Kidney (tissue), 14 donors: ENCODE measurements around the gene MAPRE3. TPM values are rescaled to one million over a fixed set of nuclear protein-coding genes. Genes with fewer than 3 reads are reported as not detected.

ENCODE experiments used
- DNase-seq, 5 donors: peaks; one replicate each; pipeline ENCODE4 v3.0.0-alpha.2; 2013 to 2020
- FAIRE-seq: peaks from 2 replicates; lab custom pipeline; 2012; peaks lifted over from hg19 to GRCh38; lab: Jason Lieb, UNC
- H3K27ac ChIP-seq, 2 donors: one replicate each; pipeline ENCODE4 v1.7.0; 2013; ENCODE audit warnings: low read depth in 2 of 2, low read length in 2 of 2, inconsistent platforms in 1 of 2
- H3K27me3 ChIP-seq: one replicate; pipeline ENCODE4 v1.7.1; 2013; ENCODE audit warnings: low read length, inconsistent platforms; ENCODE audit not compliant: control insufficient read depth, insufficient read depth
- H3K36me3 ChIP-seq, 3 donors: one replicate each; pipeline versions ENCODE4 v1.7.0 to v1.7.1; 2013; ENCODE audit warnings: low read length in 3 of 3, control low read depth in 1 of 3, inconsistent platforms in 1 of 3; ENCODE audit not compliant: insufficient read depth in 3 of 3, control insufficient read depth in 2 of 3
- H3K4me1 ChIP-seq, 3 donors: one replicate each; pipeline versions ENCODE4 v1.7.0 to v1.7.1; 2013; ENCODE audit warnings: low read length in 3 of 3, inconsistent platforms in 1 of 3, low read depth in 1 of 3; ENCODE audit not compliant: control insufficient read depth in 2 of 3, insufficient read depth in 2 of 3
- H3K4me3 ChIP-seq, 3 donors: one replicate each; pipeline versions ENCODE4 v1.7.0 to v1.8.1; 2013; ENCODE audit warnings: low read length in 3 of 3, control low read depth in 1 of 3, inconsistent platforms in 1 of 3
- H3K9ac ChIP-seq, 3 donors: one replicate each; pipeline versions ENCODE4 v1.7.0 to v1.7.1; 2013; ENCODE audit warnings: low read length in 3 of 3, control low read depth in 1 of 3, inconsistent platforms in 1 of 3
- H3K9me3 ChIP-seq, 3 donors: one replicate each; pipeline versions ENCODE4 v1.7.0 to v1.7.1; 2013; ENCODE audit warnings: low read length in 3 of 3, control low read depth in 1 of 3, inconsistent platforms in 1 of 3; ENCODE audit not compliant: control insufficient read depth in 2 of 3, insufficient read depth in 1 of 3
- intact Hi-C: fragments of 100-400 bp; cut with DNase I; formaldehyde crosslinking; loops from one replicate; pipeline ENCODE4 v1.11.1; 2022
- polyA plus RNA-seq: library from polyadenylated mRNA; stranded (reverse); fragments of 350-450 nt; fragmentation: Illumina TruSeq; extraction: RNeasy Lipid Tissue Mini Kit (QIAGEN cat#74804); gene quantifications from one replicate; pipeline ENCODE4 v1.2.3, GENCODE V29; 2014; ENCODE audit warnings: low read depth, low replicate concordance; ENCODE audit not compliant: insufficient read depth
- total RNA-seq: library from RNA; stranded (reverse); fragmentation: NEBNext Ultra II Directional; extraction: Animal tissue kit (Norgen Biotek cat#: 25700); gene quantifications from one replicate; pipeline ENCODE4 v1.2.1, GENCODE V29; 2021
- TF ChIP-seq, protein P1 (sequence below): IDR thresholded peaks from 3 replicates; pipeline ENCODE4 v1.5.1; 2012; ENCODE audit warnings: mild to moderate bottlenecking, moderate library complexity, borderline replicate concordance; ENCODE audit not compliant: insufficient read depth; ENCODE audit errors: extremely low read depth
- donor health status: control.
- donor health status: control.
- donor health status: control.
- donor health status: control.
- donor health status: control.
- donor health status: DM: yes; HTN: yes; CAD: no.
- donor health status: Normal renal cell carcinoma (clear cell type).

Gene MAPRE3
- total and polyA plus RNA-seq, 2 donors from 2014 or later = 17.9 to 49.6 TPM

DNA sequence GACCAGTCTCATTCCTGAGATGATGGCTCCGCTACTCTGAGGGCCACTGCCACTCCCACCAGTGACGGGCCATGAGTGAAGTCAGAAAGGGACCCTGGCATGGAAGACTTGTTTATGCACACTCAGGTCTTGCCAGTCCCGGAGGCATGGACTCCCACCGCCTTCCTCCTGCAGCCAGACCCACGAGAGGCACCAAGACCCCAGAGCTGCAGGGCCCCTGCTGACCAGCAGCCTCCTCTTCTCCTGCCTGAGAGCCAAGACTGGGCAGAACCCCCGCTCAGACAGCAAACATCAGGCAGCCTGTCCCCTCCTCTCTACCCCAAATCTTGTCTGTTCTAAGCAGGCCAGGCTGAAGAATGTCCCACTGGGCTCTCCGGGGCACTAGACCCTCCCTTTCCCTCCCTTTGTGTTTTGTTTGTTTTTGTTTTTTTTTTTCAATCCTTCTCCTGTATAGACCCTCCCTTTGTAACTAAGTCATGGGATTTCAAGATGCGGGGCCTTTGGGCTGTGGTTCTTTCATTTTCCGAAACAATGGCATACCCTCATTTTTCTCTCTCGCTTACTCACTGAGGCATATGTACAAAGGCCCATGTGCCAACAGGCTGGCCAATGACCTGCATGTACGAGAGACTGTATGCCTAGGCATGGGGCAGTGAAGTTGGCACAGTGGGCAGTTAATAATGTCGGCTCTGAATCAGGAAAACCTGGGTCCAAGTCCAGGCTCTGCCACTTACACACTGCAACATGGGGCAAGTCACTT, 24.3 kb upstream of the MAPRE3 start:
- no peak overlapping the region for H3K4me3 ChIP-seq
- H3K4me1 ChIP-seq = no peaks in the 10 kb centered on the region
- H3K27me3 ChIP-seq = no peaks in the 10 kb centered on the region
- FAIRE-seq = no peak
- DNase-seq = no peak
- H3K9me3 ChIP-seq = no peaks in the 10 kb centered on the region
- H3K27ac ChIP-seq = no peak overlapping the region
- no peaks in the 10 kb centered on the region for H3K36me3 ChIP-seq
- TF ChIP-seq, protein P1, sequence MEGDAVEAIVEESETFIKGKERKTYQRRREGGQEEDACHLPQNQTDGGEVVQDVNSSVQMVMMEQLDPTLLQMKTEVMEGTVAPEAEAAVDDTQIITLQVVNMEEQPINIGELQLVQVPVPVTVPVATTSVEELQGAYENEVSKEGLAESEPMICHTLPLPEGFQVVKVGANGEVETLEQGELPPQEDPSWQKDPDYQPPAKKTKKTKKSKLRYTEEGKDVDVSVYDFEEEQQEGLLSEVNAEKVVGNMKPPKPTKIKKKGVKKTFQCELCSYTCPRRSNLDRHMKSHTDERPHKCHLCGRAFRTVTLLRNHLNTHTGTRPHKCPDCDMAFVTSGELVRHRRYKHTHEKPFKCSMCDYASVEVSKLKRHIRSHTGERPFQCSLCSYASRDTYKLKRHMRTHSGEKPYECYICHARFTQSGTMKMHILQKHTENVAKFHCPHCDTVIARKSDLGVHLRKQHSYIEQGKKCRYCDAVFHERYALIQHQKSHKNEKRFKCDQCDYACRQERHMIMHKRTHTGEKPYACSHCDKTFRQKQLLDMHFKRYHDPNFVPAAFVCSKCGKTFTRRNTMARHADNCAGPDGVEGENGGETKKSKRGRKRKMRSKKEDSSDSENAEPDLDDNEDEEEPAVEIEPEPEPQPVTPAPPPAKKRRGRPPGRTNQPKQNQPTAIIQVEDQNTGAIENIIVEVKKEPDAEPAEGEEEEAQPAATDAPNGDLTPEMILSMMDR = no peak
- intact Hi-C loops = loop anchor here (10.0 kb wide), 2 partner anchors 101 to 329 kb away; partner anchors contain the start of genes DNAJC5G and DPYSL5
- no peak overlapping the region for H3K9ac ChIP-seq

DNA sequence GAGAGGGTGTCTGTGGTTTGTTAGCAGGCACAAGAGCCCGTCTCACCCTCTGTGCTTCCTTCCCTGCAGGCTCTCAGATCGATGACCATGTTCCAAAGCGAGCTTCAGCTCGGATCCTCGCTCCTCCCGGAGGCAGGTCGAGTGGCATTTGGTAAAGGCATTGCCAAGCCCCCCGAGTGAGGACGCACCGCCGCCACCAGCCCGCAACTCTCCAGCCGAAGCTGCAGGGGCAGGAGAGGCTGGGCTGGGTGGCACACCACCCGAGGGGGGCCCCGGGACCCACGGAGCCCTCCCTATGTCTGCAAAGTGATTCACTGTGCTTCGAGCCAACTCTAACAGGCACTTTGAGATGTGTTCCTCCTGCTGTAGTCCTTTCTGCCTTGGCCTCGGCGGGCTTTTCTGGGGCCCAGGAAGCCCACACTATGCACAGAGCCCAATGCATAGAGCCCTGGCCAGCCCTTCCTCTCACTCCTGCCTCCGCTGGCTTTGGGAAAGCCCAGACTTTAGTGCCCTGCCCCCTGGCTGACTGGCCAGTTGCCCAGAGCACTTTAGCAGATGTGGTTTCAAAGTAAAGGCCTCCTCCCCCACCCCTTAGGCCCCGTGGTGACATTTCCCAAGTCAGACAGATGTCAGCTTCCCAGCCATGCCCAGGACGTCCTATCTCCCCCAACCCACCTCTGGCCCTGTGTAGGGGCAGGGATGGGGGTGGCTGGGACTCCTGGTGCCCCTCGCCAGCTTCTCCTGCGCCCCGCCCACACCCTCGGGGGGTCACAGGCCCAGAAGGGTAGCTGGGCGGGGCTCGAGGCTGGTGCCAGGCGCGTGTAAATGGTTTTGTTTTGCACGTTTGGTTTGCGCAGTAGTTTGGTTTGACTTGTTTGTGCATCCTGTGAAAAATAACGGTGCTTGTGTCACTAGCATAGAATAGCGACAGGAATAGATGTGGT, 23.3 kb upstream of the MAPRE3 start:
- intact Hi-C loops = loop anchor here (10.0 kb wide), 2 partner anchors 102 to 328 kb away; partner anchors contain the start of genes DNAJC5G and DPYSL5
- H3K27ac ChIP-seq = no peak overlapping the region
- no peak overlapping the region for H3K9ac ChIP-seq
- TF ChIP-seq, protein P1 = no peak
- no peaks in the 10 kb centered on the region for H3K27me3 ChIP-seq
- H3K4me3 ChIP-seq = no peak overlapping the region
- DNase-seq = peak in 2 of 5 donors; percentile 25 to 66
- no peaks in the 10 kb centered on the region for H3K4me1 ChIP-seq
- H3K9me3 ChIP-seq = no peaks in the 10 kb centered on the region
- H3K36me3 ChIP-seq = no peaks in the 10 kb centered on the region
- FAIRE-seq = no peak

DNA sequence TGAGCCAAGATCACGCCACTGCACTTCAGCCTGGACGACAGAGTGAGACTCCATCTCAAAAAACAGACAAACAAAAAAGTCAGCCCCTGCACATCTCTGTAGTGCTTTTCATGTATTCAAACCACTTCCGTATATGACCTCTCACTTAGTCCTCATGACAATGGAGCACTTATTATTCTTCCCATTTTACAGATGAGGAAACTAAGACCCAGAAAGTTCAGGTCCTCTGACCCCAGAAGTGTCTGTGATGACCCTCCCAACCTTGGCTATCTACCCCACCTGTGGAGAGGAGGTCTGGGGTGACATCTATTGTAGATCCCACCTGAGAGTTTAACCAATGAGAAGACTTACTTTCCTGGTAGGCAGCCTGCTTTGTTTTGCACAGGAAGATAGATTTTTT, 21.6 kb upstream of the MAPRE3 start:
- intact Hi-C loops = loop anchor here (10.0 kb wide), 2 partner anchors 104 to 326 kb away; partner anchors contain the start of genes DNAJC5G and DPYSL5
- H3K4me1 ChIP-seq = no peaks in the 10 kb centered on the region
- no peak overlapping the region for H3K4me3 ChIP-seq
- TF ChIP-seq, protein P1 = no peak
- no peak overlapping the region for H3K27ac ChIP-seq
- H3K9ac ChIP-seq = no peak overlapping the region
- H3K36me3 ChIP-seq = no peaks in the 10 kb centered on the region
- H3K27me3 ChIP-seq = no peaks in the 10 kb centered on the region
- FAIRE-seq = no peak
- H3K9me3 ChIP-seq = no peaks in the 10 kb centered on the region
- DNase-seq = no peak
